B cell (primary cell): Measurements from ENCODE around the gene RAP1A. TPM values are rescaled to one million over a fixed set of nuclear protein-coding genes. Genes with fewer than 3 reads are reported as not detected.

Experiments used
- ATAC-seq: fragments of 200-7000 bp; cut with Tn5 transposase; one replicate; pipeline ENCODE4 v1.10.0; 2021; ENCODE audit warnings: low read depth, mild to moderate bottlenecking, moderate number of reproducible peaks, moderate library complexity
- CTCF ChIA-PET: fragments of 350-600 bp; sonication (Branson Sonifier 250); formaldehyde crosslinking; loops from one replicate; lab custom pipeline; 2021; ENCODE audit warnings: antibody characterized with exemption, inconsistent platforms; lab: Charles Lee
- POLR2A ChIA-PET: fragments of 350-600 bp; sonication (Branson Sonifier 250); formaldehyde crosslinking; loops from one replicate; lab custom pipeline; 2021; ENCODE audit warnings: antibody characterized with exemption; lab: Charles Lee
- DNase-seq: peaks from one replicate; pipeline ENCODE4 v3.0.0; 2013
- H2AFZ ChIP-seq: 2 replicates; pipeline ENCODE4 v1.6.1; 2012; ENCODE audit warnings: mild to moderate bottlenecking, low read depth, low read length; ENCODE audit not compliant: insufficient read depth, poor library complexity, severe bottlenecking
- H3K27ac ChIP-seq, 2 donors: 1 replicate in 1 of 2; 2 replicates in 1 of 2; pipeline ENCODE4 v1.5.1; 2012 to 2013; ENCODE audit warnings: low read length in 2 of 2, mild to moderate bottlenecking in 2 of 2, moderate library complexity in 1 of 2
- H3K27me3 ChIP-seq, 4 experiments: fragments of 200-600 bp in 1 of 4; sonication (generic) in 1 of 4; replicated peaks in 1 of 4; 1 replicate in 2 of 4; 2 replicates in 2 of 4; pipeline versions ENCODE4 v1.6.1 to v1.7.0; 2013 to 2016; ENCODE audit warnings: low read length in 3 of 4, mild to moderate bottlenecking in 2 of 4, mixed read lengths in 1 of 4, moderate library complexity in 1 of 4; ENCODE audit not compliant: insufficient read depth in 4 of 4, control insufficient read depth in 3 of 4; ENCODE audit errors: control extremely low read depth in 1 of 4
- H3K36me3 ChIP-seq, 2 experiments: replicated peaks in 1 of 2; 1 replicate in 1 of 2; 2 replicates in 1 of 2; pipeline versions ENCODE4 v1.6.1 to v1.7.1; 2013; ENCODE audit warnings: low read length in 1 of 2; ENCODE audit not compliant: insufficient read depth in 2 of 2, control insufficient read depth in 1 of 2; ENCODE audit errors: control extremely low read depth in 1 of 2, extremely low read depth in 1 of 2
- H3K4me1 ChIP-seq, 2 donors: fragments of 200-600 bp in 1 of 2; sonication (generic) in 1 of 2; 1 replicate in 1 of 2; 2 replicates in 1 of 2; pipeline versions ENCODE4 v1.5.1 to v1.6.1; 2013 to 2017; ENCODE audit warnings: low read length in 2 of 2; ENCODE audit not compliant: control insufficient read depth in 2 of 2, insufficient read depth in 2 of 2
- H3K4me2 ChIP-seq: replicated peaks from 2 replicates; pipeline ENCODE3; 2012; ENCODE audit warnings: mild to moderate bottlenecking, low read depth, low read length; ENCODE audit not compliant: poor library complexity, severe bottlenecking
- H3K4me3 ChIP-seq, 5 experiments: fragments of 200-600 bp in 1 of 5; sonication (generic) in 1 of 5; 1 replicate in 3 of 5; 2 replicates in 2 of 5; pipeline versions ENCODE4 v1.5.1 to v1.7.0; 2011 to 2016; ENCODE audit warnings: low read length in 4 of 5, mild to moderate bottlenecking in 4 of 5, low read depth in 2 of 5, control low read depth in 1 of 5, moderate library complexity in 1 of 5; ENCODE audit not compliant: insufficient read depth in 1 of 5; ENCODE audit errors: control extremely low read depth in 1 of 5, extremely low read depth in 1 of 5
- H3K79me2 ChIP-seq: fragments of 200-600 bp; sonication (generic); one replicate; pipeline ENCODE4 v1.6.0; 2016; ENCODE audit warnings: low read length; ENCODE audit not compliant: control insufficient read depth, insufficient read depth
- H3K9ac ChIP-seq: fragments of 200-600 bp; sonication (generic); 2 replicates; pipeline ENCODE4 v1.6.1; 2017; ENCODE audit warnings: mild to moderate bottlenecking, low read length, moderate library complexity
- H3K9me3 ChIP-seq, 3 donors: one replicate each; pipeline versions ENCODE4 v1.6.1 to v1.7.1; 2013; ENCODE audit warnings: low read length in 2 of 3; ENCODE audit not compliant: control insufficient read depth in 2 of 3, insufficient read depth in 1 of 3; ENCODE audit errors: control extremely low read depth in 1 of 3
- H4K20me1 ChIP-seq: 2 replicates; pipeline ENCODE4 v1.6.0; 2012; ENCODE audit warnings: mild to moderate bottlenecking, low read length; ENCODE audit not compliant: insufficient read depth, control insufficient read depth, poor library complexity, severe bottlenecking
- H3K27ac Mint-ChIP-seq: one replicate; pipeline ENCODE4 v1.8.0; 2021; ENCODE audit warnings: mixed read lengths
- H3K27me3 Mint-ChIP-seq: one replicate; pipeline ENCODE4 v1.8.0; 2021; ENCODE audit warnings: mixed read lengths
- H3K4me1 Mint-ChIP-seq: one replicate; pipeline ENCODE4 v1.8.0; 2021; ENCODE audit warnings: mixed read lengths
- H3K4me3 Mint-ChIP-seq: one replicate; pipeline ENCODE4 v1.8.0; 2021; ENCODE audit warnings: mixed read lengths
- H3K9me3 Mint-ChIP-seq: one replicate; pipeline ENCODE4 v1.8.0; 2022; ENCODE audit warnings: mixed read lengths; ENCODE audit not compliant: insufficient read depth
- EZH2 ChIP-seq: IDR thresholded peaks from 2 replicates; pipeline ENCODE4 v1.6.1; 2012; ENCODE audit warnings: borderline replicate concordance, low read depth, mild to moderate bottlenecking, moderate library complexity, low read length; ENCODE audit not compliant: insufficient read depth, poor library complexity, severe bottlenecking
- whole genome bisulfite sequencing: methylation state at CpG from one replicate; pipeline ENCODE4 v1.1.5; 2013; ENCODE audit warnings: missing lambda C conversion rate; ENCODE audit not compliant: insufficient coverage; 5-methylcytosine and 5-hydroxymethylcytosine counted together
- intact Hi-C: fragments of 100-400 bp; cut with micrococcal nuclease; formaldehyde crosslinking; loops from one replicate; pipeline ENCODE4 v1.10.0; 2022
- polyA plus RNA-seq: library from polyadenylated mRNA; depleted of rRNA; stranded (reverse); fragments of >200 nt; gene quantifications from 2 replicates; pipeline ENCODE4 v1.2.3, GENCODE V29; 2012
- total RNA-seq, 2 donors: library from RNA; stranded (reverse); fragments of 120-200 nt in 1 of 2; gene quantifications; 1 replicate in 1 of 2; 2 replicates in 1 of 2; pipeline versions ENCODE4 v1.2.3 to v1.2.4, GENCODE V29; 2013 to 2022
- TF ChIP-seq, protein P1 (sequence below): fragments of 200-600 bp; IDR thresholded peaks from one replicate; pipeline ENCODE4 v1.8.0; 2022; ENCODE audit warnings: antibody characterized with exemption, mild to moderate bottlenecking

RAP1A gene
- total and polyA plus RNA-seq, 2 donors (not counting 1 experiment from before 2014, with no cell fraction given), result 32.6 to 75.3 TPM

DNA sequence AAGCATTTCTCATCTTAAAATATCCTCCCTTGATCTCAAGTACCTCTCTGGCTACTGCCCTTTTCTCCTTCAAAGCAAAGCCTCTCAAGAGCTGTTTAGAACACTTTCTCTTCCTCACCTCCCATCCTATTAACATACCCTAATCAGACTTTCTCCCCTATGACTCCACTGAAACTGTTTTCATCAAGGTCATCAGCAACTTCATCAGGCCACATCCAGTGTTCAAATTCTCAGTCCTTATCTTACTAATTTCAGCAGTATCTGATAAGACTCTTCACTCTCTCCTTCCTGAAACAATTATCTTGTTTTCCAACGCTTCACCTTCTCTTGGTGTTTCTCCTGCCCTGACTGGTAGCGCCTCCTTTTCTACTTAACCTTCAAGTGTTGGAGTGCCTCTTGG, 1.5 kb upstream of the RAP1A start:
- Histone ChIP-seq H3K4me3 (no peak overlapping the region), H3K27me3 (no peaks in the 10 kb centered on the region), H3K9ac (no peak overlapping the region), H3K79me2 (peaks cover 56% of the 10 kb centered on the region), H3K4me1 (peaks cover 61 to 69% of the 10 kb centered on the region in 2 donors), H3K36me3 (peaks cover 0 to 3% of the 10 kb centered on the region in 2 experiments), H4K20me1 (no peaks in the 10 kb centered on the region), H3K27ac (peak overlapping the region in 1 of 2 donors; percentile 20), H3K4me2 (peak overlapping the region; percentile 84), H3K9me3 (no peaks in the 10 kb centered on the region), H2AFZ (peak overlapping the region; percentile 36)
- WGBS, result 94% methylated on average over 2 of the region's 2 CpGs
- no peak for ATAC-seq
- TF ChIP-seq EZH2, result no peak
- TF ChIP-seq, protein P1, sequence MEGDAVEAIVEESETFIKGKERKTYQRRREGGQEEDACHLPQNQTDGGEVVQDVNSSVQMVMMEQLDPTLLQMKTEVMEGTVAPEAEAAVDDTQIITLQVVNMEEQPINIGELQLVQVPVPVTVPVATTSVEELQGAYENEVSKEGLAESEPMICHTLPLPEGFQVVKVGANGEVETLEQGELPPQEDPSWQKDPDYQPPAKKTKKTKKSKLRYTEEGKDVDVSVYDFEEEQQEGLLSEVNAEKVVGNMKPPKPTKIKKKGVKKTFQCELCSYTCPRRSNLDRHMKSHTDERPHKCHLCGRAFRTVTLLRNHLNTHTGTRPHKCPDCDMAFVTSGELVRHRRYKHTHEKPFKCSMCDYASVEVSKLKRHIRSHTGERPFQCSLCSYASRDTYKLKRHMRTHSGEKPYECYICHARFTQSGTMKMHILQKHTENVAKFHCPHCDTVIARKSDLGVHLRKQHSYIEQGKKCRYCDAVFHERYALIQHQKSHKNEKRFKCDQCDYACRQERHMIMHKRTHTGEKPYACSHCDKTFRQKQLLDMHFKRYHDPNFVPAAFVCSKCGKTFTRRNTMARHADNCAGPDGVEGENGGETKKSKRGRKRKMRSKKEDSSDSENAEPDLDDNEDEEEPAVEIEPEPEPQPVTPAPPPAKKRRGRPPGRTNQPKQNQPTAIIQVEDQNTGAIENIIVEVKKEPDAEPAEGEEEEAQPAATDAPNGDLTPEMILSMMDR, result no peak
- Mint-ChIP-seq H3K27ac (peak overlapping the region; percentile 94), H3K4me1 (peaks cover 63% of the 10 kb centered on the region), H3K4me3 (peak overlapping the region; percentile 64), H3K9me3 (no peaks in the 10 kb centered on the region), H3K27me3 (no peaks in the 10 kb centered on the region)
- POLR2A ChIA-PET, result interaction anchor here (0.6 to 3.1 kb wide), 2 partner anchors 25 to 145 kb away, joined by 4 to 33 read pairs; no protein-coding TSS in a partner anchor
- DNase-seq, result no peak
- intact Hi-C loops, result loop anchor here (5.0 to 10.0 kb wide), 2 partner anchors 743 to 1339 kb away; partner anchors contain the start of genes CD53 and SLC16A1
- CTCF ChIA-PET, result interaction anchor here (0.7 kb wide), 1 partner anchor 1633 kb away, joined by 3 read pairs; the partner anchor contains the start of gene AHCYL1

DNA sequence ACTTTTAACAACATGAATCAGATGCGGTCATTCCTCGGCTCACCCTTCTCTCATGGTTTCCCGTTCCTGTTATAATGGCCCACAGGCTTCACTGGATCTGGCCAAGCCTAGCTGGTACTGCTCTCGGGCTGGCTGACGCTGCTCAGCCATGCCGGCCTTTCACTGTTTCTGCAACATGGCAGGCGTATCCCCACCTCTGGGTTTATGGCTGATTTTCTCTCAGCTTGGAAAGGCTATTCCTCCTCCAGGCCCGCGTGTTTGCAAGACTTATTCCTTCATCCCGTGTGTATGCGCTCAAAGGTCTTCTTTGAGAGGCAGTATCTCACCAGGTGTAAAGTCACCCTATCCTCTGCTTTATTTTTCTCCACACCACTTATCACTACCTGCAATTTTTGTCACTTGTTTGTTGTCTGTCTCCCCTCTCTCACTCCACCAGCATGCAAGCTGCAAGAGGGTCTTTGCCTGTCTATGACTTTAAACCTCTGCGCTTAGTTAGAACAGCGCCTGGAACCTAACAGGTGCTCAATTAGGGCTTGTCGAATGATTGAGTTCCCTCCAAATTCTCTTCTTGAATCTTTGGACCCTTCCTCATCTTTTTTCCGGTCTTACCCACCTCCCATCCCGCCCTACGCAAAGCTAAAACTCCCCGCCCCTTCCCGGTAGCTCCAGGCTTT, 491 bp upstream of the RAP1A start:
- Mint-ChIP-seq H3K27me3 (no peaks in the 10 kb centered on the region), H3K9me3 (no peaks in the 10 kb centered on the region), H3K4me3 (peak overlapping the region; percentile 98), H3K4me1 (peaks cover 72% of the 10 kb centered on the region), H3K27ac (peak overlapping the region; percentile 94)
- Histone ChIP-seq H3K27ac (peak overlapping the region; percentile 73 to 86), H3K27me3 (no peaks in the 10 kb centered on the region), H3K4me1 (peaks cover 71 to 76% of the 10 kb centered on the region in 2 donors), H3K9ac (peak overlapping the region; percentile 80), H3K79me2 (peaks cover 66% of the 10 kb centered on the region), H2AFZ (peak overlapping the region; percentile 88), H3K4me2 (peak overlapping the region; percentile 84), H3K4me3 (peak overlapping the region; percentile 36 to 94 (median 76)), H3K36me3 (peaks cover 0 to 3% of the 10 kb centered on the region in 2 experiments), H4K20me1 (no peaks in the 10 kb centered on the region), H3K9me3 (no peaks in the 10 kb centered on the region)
- DNase-seq, result no peak
- intact Hi-C loops, result loop anchor here (1.0 to 10.0 kb wide), 4 partner anchors 111 to 1338 kb away; partner anchors contain the start of genes CD53, INKA2 and SLC16A1
- 59% methylated on average over 19 of the region's 19 CpGs for WGBS
- CTCF ChIA-PET, result interaction anchor here (1.3 to 7.1 kb wide), 4 partner anchors 27 to 110 kb away, joined by 3 to 48 read pairs (median 4); no protein-coding TSS in a partner anchor
- no peak for TF ChIP-seq EZH2
- TF ChIP-seq, protein P1, result no peak
- ATAC-seq, result no peak
- POLR2A ChIA-PET, result interaction anchor here (0.6 to 1.8 kb wide), 5 partner anchors 26 to 398 kb away, joined by 3 to 18 read pairs (median 5); no protein-coding TSS in a partner anchor
